Fibroblast of skin of scalp (primary cell): ENCODE results near the gene SLC4A4.
"Not testable (repeated sequence)": the region's sequence is repeated elsewhere in the genome, so short reads cannot be mapped to it uniquely, and the experiment has no call there.

Source experiments
- DNase-seq: peaks from one replicate; pipeline ENCODE4 v3.0.0-alpha.2; 2013

SLC4A4 gene

DNA sequence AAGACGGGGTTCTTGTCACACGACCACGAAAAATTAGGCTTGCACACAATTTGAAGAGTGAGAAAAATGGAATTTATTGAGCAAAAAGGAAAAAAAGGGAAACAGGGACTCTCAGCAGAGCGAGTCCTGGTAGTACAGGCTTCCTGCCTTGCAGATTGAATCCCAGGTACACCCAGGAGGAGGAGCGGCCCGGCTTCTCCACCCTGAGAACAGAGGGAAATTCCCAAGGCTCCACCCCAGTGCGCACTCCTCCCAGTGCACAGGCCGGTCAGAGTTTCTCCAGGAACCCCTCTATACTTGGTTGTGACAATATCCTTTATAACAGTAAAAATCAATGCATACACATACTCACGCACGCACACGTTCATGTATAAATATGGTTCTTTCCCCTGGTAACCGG lies 22.0 kb downstream of the SLC4A4 start:
- DNase-seq: no peak

DNA sequence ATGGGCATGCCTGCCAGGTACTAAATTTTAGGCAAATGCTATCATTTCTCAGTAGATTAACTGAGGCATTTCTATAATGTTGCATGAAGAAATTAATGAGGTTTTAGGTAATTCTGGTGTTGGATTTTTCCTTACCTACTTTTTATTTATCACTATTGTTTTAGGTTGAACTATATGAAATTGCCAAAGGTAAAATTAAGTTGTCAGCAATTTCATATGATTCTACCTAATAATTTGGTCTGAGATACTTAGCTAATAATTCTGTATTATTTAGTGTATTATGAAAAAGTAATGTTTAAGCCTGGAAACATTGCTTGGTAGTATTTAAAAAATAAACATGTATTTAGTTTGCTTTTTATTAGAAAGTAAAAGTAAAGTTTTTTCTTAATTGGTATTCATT lies 22.7 kb downstream of the SLC4A4 start:
- DNase-seq: no peak

DNA sequence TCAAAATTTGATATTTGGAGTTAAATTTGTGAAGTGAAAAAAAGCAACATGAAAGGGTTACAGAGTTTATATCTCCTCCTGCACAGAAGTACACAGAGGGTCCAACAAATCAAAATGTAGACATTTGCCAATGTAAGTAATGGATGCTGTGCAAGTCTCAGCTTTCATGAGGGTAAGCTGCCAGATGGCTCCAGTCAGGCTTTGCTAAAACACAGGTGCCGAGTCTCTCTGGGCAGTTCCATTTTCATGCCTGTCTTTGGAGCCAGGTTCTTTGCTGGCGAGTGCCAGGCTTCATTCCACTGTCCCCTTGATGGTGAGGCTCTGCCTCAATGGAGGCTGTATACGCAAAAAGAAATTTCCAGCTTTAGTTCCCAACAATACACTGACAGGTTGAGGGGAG lies 27.9 kb downstream of the SLC4A4 start:
- DNase-seq: no peak

DNA sequence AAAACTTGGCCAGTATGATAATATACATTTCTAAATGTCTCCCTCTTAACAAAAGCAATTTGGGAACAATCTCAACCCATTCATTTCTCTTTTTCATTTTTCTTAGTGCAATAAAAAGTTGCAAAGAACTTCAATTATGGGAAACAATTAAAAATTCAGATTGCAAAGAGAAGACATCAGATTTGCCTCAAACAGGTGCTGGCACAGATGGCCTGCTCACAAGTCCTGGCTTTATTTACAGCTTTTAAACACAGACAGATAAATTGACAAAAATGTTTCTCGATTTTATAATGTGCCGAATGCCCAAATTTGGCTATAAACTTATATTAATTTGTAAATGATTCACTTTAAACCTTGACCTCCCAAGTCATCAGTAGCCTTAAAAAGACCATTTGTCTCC lies 28.7 kb downstream of the SLC4A4 start:
- no peak for DNase-seq

DNA sequence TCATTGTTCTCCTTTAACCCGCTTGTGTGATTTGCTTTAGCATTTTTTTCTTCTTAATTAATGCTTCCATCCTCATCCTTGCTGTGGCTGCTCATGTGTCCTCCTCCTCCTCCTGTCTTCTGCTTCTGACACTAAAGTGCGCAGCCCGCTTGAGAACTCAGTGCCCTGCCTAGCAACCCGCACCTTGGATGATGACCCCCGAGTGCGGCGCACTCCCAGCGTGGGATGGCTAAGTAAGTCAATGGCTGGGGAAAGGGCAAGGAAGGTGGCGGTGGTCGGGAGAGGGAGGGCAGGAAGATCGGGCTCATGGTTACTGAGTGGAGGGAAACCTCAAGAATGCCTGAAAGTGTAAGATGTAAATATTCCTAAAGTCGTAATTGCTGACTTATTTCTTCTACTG lies 30.1 kb downstream of the SLC4A4 start:
- no peak for DNase-seq

DNA sequence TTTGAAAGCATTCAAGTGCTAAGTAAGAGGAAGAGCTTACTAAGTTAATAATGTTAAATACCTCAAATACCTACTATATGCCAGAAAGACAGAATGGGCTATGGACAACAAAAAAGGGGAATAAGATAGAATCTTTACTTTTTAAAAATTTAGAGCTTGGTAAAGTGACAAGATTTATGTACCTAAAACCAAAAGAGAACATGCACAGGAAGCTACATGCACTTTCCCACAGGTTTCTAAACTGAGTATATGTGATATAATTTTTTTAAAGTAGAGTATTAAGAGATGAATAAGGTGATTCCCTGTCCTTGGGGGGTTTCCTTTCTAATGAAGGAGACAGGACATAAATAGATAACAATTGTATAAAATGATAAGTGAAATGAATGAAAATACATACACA lies 30.7 kb downstream of the SLC4A4 start:
- no peak for DNase-seq

DNA sequence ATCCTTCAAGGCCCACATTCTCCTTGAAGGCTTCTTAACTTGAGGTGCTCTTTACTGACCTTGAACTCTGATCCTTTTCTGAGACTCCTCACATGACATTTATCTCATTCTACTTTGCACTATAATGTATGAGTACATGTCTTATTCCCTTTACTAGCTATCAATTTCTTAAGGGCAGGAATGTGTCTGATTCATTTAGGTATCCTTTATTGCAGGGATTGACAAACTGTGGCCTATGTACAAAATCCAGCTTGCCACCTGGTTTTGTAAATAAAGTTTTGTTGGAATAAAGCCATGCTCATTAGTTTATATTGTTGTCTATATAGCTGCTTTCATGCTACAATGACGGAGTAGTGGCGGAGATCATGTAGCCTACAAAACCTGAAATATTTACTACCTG lies 36.7 kb downstream of the SLC4A4 start:
- no peak for DNase-seq

DNA sequence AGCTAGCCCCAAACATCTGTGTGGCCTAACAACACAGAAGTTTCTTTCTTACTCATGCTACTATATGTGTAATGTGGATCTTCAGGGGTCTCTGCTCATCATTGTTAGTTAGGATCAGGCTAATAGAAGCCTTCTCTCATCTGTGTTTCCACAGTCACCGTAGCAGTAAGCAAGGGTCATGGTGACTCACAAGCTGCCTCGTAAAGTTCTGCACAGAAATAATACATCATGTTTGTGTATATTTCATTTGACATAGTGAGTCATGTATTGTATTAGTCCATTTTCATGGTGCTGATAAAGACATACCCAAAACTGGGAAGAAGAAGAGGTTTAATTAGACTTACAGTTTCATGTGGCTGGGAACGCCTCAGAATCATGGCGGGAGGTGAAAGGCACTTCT lies 38.7 kb downstream of the SLC4A4 start:
- peak; percentile 57 for DNase-seq

DNA sequence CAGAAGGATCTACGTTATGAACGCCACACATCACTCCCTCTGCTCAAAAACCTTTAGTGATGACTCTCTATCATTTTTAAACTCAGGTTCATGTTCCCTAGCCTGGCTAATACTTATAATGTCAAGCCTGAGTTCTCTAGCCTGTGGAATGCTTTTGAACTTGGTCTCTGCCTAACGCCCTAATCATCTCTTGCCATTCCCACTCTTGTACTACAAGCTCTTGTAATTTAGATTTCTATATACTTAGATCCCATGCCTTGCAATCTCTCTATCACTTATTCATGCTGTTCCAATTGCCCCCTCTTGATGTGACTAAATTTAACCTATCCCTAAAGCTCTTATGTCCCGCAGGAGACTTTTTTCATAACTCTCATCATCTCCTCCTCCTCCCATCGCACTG lies 40.3 kb downstream of the SLC4A4 start:
- DNase-seq: no peak

DNA sequence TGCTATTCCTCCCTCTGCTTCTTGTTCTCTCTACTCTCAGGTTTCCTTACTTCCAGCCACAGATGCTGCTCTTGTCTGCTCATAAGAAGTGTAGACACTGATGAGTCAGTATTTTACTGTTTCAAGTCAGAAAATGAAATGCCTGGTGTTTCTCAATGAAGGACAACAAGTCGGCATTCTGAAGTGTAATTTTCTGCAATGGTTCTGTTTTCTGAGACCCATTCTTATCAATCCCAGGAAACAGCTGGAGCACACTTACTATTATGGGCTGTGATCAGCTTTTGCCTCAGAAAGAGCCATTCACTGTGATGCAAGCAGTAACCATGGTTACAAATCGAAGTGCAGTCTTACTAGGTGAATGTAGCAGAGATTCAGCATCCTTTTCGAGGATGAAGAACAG lies 42.0 kb downstream of the SLC4A4 start:
- peak; percentile 19 for DNase-seq

DNA sequence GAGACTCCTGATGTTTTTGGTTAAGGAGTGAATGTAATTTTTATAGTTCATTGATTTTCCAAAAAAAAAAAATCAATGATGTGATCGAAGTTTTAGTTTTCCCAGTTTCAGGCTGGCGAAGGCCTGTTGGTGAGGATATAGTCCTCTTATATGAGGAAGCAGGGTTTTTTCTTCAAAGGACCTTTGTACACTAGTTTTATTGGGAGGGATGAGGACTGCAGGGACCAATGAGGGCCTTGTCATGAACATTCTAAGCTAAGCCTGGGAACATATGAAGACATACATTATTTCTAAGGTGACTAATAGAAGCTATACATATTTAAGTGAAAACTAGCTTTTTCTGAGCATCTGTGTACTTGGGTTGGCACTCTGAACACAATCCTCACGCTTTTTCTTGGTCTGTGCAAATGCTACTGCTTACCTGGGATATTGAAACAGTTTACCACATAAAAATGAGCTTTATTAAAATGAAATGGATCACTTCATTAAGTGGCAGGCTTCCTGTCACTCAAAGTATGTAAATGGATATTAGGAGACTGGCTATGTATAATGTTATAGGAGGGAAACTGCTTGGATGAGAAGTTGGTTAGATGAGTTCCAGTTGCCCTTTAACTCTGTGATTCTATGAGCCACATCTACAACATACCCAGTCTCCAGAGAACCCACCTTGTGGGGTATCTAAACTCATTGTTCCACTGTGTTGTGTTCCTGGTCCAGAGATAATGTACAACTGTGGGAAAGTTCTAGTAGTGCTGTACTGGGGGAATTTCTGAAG lies 43.5 kb downstream of the SLC4A4 start:
- DNase-seq: no peak

DNA sequence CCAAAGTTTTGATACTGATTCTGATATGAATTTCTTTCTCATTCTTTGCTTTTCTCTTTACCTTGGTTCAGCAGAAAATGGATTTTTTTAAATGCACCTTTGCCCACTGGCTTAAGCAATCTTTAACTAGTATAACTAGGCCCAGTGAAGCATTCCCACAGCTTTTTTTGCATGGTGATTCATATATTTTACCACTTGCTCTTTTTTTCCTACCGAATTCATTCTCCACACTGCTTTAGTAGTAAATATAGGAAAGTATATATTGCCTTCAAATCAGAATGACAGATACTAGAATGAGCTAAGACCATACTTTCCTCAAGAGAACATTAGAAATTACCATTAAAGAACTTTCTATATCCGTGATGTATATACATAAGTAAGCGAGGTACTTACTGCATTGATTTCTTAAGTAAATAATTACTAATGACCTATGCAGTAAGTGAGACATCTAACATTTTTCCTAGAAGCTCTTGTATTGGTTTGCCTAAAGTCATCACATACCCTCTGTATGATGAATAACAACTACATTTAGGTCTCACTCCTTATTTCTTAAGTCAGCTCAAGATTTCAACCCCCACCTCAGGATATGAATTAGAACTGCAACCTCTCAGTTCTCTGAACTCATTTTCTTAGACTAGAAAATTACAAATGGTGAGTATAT lies 44.2 kb downstream of the SLC4A4 start:
- DNase-seq: no peak

DNA sequence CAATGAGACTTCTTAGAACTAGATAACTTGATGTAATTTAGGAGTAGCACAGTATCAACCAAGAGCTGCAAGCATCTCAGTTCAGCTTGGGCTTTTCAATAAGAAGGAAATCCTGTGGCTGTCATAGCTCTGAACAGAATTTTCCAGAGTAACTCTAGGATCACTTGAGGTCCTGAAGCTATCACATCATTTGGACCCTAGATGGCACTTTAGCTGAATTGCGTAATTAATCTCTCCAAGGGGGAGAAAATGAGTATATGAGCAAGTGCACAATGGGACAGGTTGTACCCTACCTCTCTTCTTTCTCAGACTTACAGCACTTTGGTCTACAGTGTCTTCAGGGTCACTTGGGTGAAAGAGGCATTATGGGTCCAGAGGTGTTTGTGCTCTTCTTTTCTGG lies 45.2 kb downstream of the SLC4A4 start:
- no peak for DNase-seq

DNA sequence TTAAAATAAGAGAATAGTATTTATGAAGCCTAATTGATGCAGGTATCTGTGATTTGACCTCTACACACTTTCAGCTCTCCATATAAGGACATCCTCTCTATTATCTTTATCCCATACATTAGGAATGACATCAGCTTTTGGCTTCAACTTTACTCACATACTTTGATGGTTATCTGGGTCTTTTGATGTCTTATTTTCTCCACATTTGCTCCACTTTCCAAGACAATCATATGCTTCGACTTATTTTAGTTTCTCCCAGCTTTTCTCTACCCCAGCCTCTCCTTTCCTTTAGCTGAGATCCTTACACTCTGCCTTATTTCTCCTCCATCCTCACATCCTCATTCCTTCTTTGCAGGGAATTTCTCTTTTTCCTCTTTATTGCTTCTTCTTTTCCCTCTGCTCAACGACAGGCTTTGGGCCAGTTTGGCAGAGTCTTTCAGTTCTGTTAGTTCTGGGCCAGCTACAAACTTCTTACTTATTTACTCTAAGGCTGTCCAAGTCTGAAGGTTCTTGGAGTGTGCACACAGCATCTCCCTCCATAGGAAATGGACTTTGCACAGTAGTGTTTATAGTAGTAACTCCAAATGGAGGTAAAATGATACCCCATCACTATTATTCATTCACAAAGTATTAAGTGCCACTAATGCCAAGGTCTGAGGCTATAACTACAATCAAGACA lies 50.5 kb downstream of the SLC4A4 start:
- DNase-seq: peak; percentile 50

DNA sequence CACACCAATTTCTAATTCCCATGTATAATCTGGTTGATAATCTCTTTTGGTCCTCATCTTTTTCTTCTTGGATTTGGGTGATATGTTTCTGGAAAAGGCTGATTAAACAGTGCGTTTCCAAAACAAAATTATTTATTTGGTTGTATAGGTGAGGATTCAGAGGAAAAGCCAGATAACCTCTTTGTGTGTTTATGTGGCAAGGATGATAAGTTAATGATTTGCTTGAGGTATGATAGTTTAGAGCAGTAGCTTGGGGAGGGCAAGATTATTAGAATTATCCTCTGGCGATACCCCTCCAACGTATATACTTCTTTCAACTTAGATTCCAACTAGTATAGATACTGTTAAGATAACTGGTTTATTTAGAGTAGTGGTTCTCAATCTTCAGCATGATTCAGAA lies 53.3 kb downstream of the SLC4A4 start:
- no peak for DNase-seq

DNA sequence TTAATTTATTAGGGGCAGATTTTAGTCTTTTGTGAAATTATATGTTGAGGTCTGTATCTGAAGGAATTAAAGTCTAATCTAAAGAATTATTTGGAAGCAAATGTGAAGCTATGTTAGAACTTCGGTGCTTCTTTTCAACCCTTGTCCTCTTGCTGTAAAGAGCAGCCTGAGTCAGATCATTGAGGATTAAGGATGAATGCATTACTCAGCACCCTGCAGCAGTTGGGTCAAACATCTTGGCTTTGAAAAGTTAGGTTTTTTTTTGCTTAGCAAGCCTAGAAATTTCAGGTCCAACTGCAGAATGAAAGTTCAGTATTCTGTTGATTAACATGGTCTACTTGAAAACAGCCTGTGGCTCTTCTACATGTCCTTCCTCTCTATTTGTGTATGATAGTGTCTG lies 57.6 kb downstream of the SLC4A4 start:
- peak; percentile 32 for DNase-seq

DNA sequence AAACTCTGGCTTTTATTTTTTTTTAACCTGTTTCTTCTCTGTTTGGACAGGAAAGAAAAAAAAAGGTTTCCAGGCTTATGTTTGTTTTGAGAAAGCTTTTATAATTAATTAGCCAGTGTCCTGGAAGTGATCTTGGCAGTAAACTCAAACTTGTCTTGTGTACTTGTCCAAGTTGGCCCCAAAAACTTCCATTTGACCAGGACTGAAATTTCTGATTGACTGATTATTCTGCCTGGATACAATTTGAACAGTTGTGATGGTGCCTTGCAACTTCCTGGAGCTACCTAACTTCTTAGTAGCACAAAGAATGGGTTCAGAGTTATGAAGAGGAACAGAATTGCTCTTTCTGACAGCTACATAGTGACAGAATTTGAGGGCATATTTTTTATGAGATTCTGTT lies 62.0 kb downstream of the SLC4A4 start:
- no peak for DNase-seq

DNA sequence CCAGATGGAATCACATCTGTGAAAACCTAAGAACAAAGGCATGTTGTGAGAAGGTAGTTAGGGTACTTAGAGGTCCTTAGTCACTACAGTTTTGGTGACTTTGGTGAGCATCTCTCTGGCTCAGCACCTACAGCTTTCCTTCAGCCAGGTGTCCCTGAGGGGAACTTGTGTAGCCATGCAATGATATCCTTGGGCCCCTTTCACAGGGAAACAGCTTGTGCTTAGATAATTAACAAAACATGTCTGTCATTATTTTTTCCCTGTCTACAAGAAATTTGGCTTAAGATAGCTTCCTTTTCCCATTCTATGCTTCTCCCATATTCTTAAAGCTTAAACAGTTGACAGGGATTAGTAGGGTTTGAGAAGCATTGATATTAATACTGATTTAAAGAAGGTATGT lies 63.8 kb downstream of the SLC4A4 start:
- no peak for DNase-seq

DNA sequence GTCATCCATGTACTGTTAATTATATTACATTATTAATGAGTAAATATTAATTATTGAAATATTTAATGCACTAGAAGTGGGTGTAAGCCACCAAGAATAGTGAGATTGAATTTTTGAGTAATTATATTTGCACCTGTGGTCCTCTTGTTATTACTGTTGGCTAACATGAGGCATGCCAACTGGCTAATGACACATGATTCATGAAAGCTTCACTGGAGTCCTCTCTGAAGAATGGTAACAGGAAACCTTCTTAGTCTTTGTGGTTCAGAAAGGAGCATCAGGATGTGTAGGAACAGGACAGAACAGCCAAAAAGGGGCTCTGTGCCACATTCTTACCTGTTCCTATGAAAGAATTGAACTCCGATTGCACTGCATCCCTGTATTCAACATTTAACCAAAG lies 65.2 kb downstream of the SLC4A4 start:
- no peak for DNase-seq

DNA sequence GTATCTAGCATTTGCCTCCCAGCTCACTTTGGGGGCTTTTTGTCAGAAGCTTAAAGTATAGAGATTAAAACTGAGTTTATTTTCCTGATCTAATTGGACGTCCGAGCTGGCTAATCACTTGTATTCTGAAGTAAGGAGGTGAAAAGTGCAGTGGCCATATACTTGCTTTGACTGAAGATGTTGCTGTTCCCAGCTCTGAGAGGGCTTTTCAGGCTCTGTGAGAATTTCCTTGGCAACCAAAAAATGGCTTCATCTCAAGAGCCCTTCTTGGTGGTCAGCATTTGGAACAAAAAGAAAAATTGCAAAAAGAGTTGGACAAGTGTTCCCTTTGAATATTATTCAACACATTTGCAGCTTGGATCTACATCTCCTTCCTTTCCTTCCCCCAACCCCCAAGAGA lies 67.0 kb downstream of the SLC4A4 start:
- DNase-seq: no peak

DNA sequence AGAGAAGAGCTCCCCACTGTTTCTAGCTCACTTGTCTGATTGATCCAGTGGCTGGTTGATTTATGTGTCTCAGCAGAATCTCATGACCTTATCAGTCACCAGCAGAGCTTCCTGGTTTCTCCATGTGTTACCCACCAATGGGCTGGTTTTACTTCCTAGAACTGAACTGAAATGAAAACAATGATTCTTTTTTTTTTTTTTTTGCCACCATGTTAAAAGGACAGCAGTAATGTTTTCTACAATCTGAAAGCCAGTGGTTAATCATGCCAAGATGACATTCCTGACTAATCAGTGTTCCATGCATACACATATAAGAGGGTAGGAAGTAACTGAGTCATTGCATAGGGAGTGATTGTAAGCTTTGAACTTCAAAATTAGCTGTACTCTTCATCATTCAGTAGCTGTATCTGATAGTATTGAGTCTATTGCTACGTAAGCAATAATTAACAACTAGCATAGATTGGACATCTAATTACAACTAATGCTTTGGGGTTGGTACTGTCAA lies 67.7 kb downstream of the SLC4A4 start:
- DNase-seq: peak; percentile 49

DNA sequence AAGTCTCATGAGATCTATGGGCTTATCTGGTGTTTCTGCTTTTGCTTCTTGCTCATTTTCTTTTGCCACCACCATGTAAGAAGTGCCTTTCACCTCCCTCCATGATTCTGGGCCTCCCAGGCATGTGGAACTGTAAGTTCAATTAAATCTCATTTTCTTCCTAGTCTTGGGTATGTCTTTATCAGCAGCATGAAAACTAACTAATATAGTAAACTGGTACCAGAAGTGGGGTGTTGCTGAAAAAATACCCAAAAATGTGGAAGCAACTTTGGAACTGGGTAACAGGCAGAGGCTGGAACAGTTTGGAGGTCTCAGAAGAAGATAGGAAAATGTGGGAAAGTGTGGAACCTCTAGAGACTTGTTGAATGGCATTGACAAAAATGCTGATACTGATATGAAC lies 70.1 kb downstream of the SLC4A4 start:
- DNase-seq: not testable (repeated sequence)

DNA sequence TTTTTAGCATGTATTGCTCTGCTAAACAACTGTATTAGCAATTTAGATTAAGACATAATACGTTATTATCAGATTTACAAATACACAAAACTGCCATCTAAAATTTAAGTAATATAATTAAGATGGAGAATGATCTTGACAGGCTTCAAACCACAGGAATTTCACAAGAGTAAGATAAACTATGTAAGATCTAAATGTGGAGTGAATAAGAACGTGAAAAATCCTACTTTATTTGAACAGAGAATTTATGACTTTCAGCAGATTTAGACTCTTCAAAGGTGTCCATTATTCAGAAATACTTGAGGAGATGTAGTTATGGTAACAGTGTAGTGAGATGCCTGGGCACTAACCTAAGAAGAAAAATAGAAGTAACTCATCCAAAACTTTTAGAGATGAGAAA lies 73.2 kb downstream of the SLC4A4 start:
- DNase-seq: peak; percentile 65

DNA sequence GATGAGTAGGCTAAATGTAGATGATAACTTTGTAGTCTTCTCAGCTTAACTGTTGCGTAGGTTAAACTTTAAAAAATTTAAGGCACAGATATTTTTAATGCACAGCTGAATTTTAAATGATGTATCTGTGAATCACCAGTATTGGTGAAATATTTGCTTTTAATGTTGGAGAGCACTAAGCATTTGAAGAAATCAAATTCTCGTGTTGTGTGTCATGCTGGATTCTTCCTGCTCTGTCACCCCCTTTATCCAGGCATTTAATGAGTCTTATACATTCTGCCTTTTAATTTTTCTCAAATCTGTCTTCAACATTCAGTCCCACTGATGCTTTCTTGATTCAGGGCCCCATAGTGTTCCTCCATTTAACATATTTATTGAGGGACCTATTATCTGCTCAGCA lies 76.7 kb downstream of the SLC4A4 start:
- DNase-seq: peak; percentile 53
